ENCODE measurements around the gene SMPDL3A. TPM values are rescaled to one million over a fixed set of nuclear protein-coding genes. Genes with fewer than 3 reads are reported as not detected.

SMPDL3A gene
- total and polyA plus RNA-seq, 2 donors (not counting 3 experiments of a cell fraction or from before 2014, with no cell fraction given) = 4.1 to 4.2 TPM

DNA sequence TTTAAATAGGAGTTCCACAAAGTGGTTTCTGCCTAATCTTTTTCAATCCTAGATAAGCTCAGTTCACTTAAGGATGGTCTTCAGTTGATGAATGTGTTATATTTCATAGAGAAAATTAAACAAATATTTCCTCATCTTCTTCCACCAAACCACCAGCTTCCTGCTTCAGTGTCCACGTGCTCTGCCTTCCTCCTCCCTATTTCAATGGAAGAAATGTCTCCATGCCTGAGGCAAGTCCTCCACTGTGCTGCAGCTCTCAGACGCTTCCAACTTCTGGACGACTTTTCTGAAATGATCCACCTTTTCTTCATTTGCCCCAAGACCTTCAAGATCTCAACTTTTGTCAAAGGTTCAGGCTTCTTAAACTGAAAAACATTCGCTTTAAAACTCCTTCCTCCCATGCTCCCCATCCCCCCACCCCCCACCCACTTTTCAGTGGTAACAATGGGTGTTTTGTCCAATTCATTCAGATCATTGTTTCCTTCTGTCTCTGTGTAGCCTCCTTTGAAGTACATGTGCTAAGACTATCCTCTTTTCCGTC is 34.8 kb upstream of the SMPDL3A start:
- dilution Hi-C loops (cut with MboI; ENCODE audit: extremely low pct_ligation_motif_present, low sequenced_read_pairs) = no loop called here
- BruUV-seq (replicated peaks) = no TSS peak
- no peak for FAIRE-seq

More for the DNA sequence above, 34.8 kb upstream of the SMPDL3A start:
- Histone ChIP-seq H3K27ac (ENCODE audit: insufficient read depth, low read depth, low read length) (no peak overlapping the region), H2AFZ (ENCODE audit: low read depth, low read length) (no peak overlapping the region), H3K4me2 (ENCODE audit: insufficient read depth, low read length) (no peak overlapping the region), H3K27me3 (ENCODE audit: control insufficient read depth in 2 of 2, insufficient read depth in 2 of 2, low read length in 2 of 2) (peaks cover 0 to 3% of the 10 kb centered on the region in 2 experiments), H3K4me3 (replicated peaks in 1 of 3; ENCODE audit: insufficient read depth in 1 of 3, low read depth in 1 of 3, low read length in 3 of 3) (no peak overlapping the region), H3K4me1 (ENCODE audit: control insufficient read depth, extremely low read depth, insufficient read depth, low read length) (no peaks in the 10 kb centered on the region), H3K9ac (replicated peaks; ENCODE audit: extremely low read depth, insufficient read depth, low read length) (no peak overlapping the region), H4K20me1 (replicated peaks; ENCODE audit: control insufficient read depth, extremely low read depth, insufficient read depth, low read length) (no peaks in the 10 kb centered on the region), H3K9me1 (replicated peaks; ENCODE audit: control insufficient read depth, extremely low read depth, insufficient read depth, low read length) (no peaks in the 10 kb centered on the region), H3K9me3 (replicated peaks; ENCODE audit: control insufficient read depth, insufficient read depth, low read length) (no peaks in the 10 kb centered on the region), H3K36me3 (ENCODE audit: control insufficient read depth in 2 of 2, extremely low read depth in 1 of 2, insufficient read depth in 2 of 2, low read length in 2 of 2) (no peaks in the 10 kb centered on the region), H3K79me2 (ENCODE audit: control insufficient read depth, insufficient read depth, low read length) (no peaks in the 10 kb centered on the region)
- TF ChIP-seq POLR2AphosphoS5 (IDR thresholded peaks at IDR 0.05; ENCODE audit: insufficient read depth, low read depth, low read length) (no peak), JUN (IDR thresholded peaks at IDR 0.05; ENCODE audit: borderline replicate concordance, insufficient read depth, insufficient read length, low read depth) (no peak), EZH2 (IDR thresholded peaks at IDR 0.05; ENCODE audit: borderline replicate concordance, low read depth, low read length, severe bottlenecking) (no peak), MYC (IDR thresholded peaks at IDR 0.05; ENCODE audit: low read depth, low read length) (no peak), GATA2 (IDR thresholded peaks at IDR 0.05; ENCODE audit: insufficient read depth, insufficient read length, low read depth, low read length) (no peak), FOS (IDR thresholded peaks at IDR 0.05; ENCODE audit: borderline replicate concordance, insufficient read depth, low read length) (no peak), POLR2A (IDR thresholded peaks at IDR 0.05; ENCODE audit: low read depth, low read length) (no peak)
- TF ChIP-seq, protein P1, sequence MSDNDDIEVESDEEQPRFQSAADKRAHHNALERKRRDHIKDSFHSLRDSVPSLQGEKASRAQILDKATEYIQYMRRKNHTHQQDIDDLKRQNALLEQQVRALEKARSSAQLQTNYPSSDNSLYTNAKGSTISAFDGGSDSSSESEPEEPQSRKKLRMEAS (IDR thresholded peaks at IDR 0.05; ENCODE audit: insufficient read depth, insufficient read length) = no peak
- TF ChIP-seq, protein P2, sequence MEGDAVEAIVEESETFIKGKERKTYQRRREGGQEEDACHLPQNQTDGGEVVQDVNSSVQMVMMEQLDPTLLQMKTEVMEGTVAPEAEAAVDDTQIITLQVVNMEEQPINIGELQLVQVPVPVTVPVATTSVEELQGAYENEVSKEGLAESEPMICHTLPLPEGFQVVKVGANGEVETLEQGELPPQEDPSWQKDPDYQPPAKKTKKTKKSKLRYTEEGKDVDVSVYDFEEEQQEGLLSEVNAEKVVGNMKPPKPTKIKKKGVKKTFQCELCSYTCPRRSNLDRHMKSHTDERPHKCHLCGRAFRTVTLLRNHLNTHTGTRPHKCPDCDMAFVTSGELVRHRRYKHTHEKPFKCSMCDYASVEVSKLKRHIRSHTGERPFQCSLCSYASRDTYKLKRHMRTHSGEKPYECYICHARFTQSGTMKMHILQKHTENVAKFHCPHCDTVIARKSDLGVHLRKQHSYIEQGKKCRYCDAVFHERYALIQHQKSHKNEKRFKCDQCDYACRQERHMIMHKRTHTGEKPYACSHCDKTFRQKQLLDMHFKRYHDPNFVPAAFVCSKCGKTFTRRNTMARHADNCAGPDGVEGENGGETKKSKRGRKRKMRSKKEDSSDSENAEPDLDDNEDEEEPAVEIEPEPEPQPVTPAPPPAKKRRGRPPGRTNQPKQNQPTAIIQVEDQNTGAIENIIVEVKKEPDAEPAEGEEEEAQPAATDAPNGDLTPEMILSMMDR (IDR thresholded peaks at IDR 0.05; ENCODE audit: extremely low read depth in 1 of 2, insufficient read depth in 1 of 2, low read depth in 1 of 2, low read length in 2 of 2) = no peak
- POLR2A ChIA-PET = no interaction called here
- intact Hi-C loops (cut with micrococcal nuclease) = no loop called here
- CTCF ChIA-PET = interaction anchor here (0.7 kb wide), 1 partner anchor 23 kb away, joined by 3 read pairs; no protein-coding TSS in a partner anchor
- DNase-seq (ENCODE audit: low read depth, low spot score) = no peak

All from endothelial cell of umbilical vein (primary cell).